ENCODE data around the gene VAX1.

VAX1 gene

DNA sequence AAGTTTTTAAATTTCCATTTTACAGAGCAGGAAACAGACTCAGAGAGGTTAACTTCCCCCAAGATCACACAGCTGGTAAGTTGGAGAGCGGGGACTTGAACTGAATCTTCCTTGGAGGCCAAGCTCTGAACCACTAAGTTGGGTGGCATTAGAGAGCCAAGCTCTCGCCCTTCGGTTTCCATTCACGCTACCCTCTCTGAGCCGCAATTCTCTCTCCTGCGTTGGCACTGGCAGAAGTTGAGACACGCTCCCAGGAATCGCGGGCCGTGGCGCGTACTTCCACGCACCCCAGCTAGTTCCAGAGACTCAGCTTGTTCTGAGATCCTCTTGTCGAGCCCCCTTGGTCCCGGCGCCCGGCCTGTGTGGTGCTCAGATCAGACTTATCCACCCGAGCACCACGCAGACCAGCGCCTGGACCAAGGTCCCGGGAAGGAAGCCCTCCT, 29.3 kb upstream of the VAX1 start:
- in situ Hi-C loops (cut with MboI; ENCODE audit: low pct_unique_long_range_greater_than_20kb, low sequenced_read_pairs, unreplicated experiment) = loop anchor here (25.0 kb wide), 2 partner anchors 370 to 480 kb away; partner anchors contain the start of gene EMX2
- DNase-seq (ENCODE audit: low spot score) = no peak
- TF ChIP-seq CTCF (IDR thresholded peaks at IDR 0.05; ENCODE audit: extremely low read depth, insufficient read depth, missing control alignments) = no peak

GRCh38 chr10:117166418-117167345, 28.6 kb upstream of the VAX1 start:
- no peak for DNase-seq (ENCODE audit: low spot score)
- in situ Hi-C loops (cut with MboI; ENCODE audit: low pct_unique_long_range_greater_than_20kb, low sequenced_read_pairs, unreplicated experiment) = loop anchor here (25.0 kb wide), 2 partner anchors 371 to 479 kb away; partner anchors contain the start of gene EMX2
- TF ChIP-seq CTCF (IDR thresholded peaks at IDR 0.05; ENCODE audit: extremely low read depth, insufficient read depth, missing control alignments) = no peak

- peak; percentile 66 for DNase-seq (ENCODE audit: low spot score)
- peak; percentile 24 for TF ChIP-seq CTCF (IDR thresholded peaks at IDR 0.05; ENCODE audit: extremely low read depth, insufficient read depth, missing control alignments)
- in situ Hi-C loops (cut with MboI; ENCODE audit: low pct_unique_long_range_greater_than_20kb, low sequenced_read_pairs, unreplicated experiment) = loop anchor here (25.0 kb wide), 2 partner anchors 372 to 478 kb away; partner anchors contain the start of gene EMX2
Measured at GRCh38 chr10:117165538-117166417, 27.7 kb upstream of the VAX1 start.

DNA sequence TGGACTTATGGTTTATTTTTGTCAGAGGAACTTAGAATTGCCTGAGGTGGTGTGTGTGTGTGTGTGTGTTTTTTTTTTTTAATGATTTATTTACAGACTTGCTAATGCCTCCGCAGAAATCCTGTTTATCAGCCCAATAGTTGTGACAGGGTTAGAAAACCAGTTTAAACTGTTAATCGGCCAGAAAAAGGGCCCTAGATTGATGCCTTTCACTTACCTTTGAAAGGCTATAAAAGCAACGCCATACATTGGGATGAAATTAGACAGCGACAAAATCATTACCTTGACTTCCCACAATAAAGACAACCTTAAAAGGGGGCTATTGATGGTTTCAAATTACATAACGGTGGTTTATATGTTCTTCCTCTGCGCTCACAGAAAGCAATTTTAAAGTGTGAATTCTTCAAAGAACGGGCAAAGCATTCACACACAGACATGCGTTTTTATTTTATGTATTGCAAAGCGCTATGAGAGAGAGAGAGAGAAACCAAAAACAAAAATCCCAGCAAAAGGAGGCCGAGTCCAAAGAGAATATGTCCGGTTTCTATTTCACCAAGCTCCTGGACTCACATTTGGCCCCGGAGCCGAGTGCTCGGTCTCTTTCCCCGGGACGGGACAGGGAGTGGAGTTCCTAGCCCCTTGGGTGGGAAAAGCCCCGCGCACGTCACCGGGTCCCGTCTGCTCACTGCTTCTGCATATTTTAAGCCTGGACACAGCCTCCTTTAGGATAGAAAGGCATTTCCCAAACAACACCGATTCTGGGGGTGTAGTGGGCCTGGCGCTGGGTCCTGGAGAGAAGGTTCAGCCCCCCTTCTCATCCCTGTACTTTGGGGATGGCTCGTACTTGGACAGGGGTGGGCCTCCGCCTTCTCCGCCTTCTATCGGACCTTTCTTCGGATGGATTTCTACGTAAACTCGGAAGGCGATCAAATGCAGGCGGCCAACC, 26.8 kb upstream of the VAX1 start:
- in situ Hi-C loops (cut with MboI; ENCODE audit: low pct_unique_long_range_greater_than_20kb, low sequenced_read_pairs, unreplicated experiment) = loop anchor here (25.0 kb wide), 2 partner anchors 372 to 478 kb away; partner anchors contain the start of gene EMX2
- no peak for DNase-seq (ENCODE audit: low spot score)

DNA sequence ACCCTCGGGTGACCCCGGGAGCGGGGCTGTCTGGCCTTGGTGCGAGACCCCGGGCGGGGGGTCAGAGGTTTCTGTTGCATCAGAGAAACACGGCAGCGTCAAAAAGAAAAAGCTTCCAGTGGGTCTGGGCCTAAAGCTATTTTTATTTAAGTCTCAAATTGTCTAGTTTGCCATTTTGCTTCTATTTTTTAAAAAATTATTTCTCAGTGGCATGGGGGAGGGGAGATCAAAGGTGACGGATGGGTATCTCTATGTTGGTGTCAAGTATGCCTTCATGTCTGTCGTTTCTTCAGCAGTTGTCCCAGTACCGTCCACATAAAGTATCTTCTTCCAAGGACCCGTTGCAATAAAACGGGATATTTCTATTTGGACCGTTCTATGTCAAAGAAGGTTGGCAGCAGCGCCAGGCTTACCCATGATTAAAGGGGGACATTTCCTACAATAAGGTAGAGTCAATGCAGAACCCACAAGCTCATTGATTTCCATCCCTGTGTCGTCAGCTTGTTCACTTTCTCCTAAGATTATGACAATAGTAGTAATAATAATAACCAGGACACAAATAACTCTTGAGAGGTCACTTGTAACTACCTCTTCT, 26.0 kb upstream of the VAX1 start:
- TF ChIP-seq CTCF (IDR thresholded peaks at IDR 0.05; ENCODE audit: extremely low read depth, insufficient read depth, missing control alignments) = no peak
- no peak for DNase-seq (ENCODE audit: low spot score)
- in situ Hi-C loops (cut with MboI; ENCODE audit: low pct_unique_long_range_greater_than_20kb, low sequenced_read_pairs, unreplicated experiment) = loop anchor here (25.0 kb wide), 2 partner anchors 373 to 477 kb away; partner anchors contain the start of gene EMX2

More for the DNA sequence above, 26.8 kb upstream of the VAX1 start:
- TF ChIP-seq CTCF (IDR thresholded peaks at IDR 0.05; ENCODE audit: extremely low read depth, insufficient read depth, missing control alignments) = no peak
